HG03095 (cell line): ENCODE measurements around the gene OR6M1.

ENCODE experiments used
- ATAC-seq: cut with Tn5 transposase; IDR thresholded peaks from one replicate; pipeline ENCODE4 v1.9.1; 2021; ENCODE audit warnings: moderate library complexity; ENCODE audit not compliant: unreplicated experiment

Gene OR6M1

DNA sequence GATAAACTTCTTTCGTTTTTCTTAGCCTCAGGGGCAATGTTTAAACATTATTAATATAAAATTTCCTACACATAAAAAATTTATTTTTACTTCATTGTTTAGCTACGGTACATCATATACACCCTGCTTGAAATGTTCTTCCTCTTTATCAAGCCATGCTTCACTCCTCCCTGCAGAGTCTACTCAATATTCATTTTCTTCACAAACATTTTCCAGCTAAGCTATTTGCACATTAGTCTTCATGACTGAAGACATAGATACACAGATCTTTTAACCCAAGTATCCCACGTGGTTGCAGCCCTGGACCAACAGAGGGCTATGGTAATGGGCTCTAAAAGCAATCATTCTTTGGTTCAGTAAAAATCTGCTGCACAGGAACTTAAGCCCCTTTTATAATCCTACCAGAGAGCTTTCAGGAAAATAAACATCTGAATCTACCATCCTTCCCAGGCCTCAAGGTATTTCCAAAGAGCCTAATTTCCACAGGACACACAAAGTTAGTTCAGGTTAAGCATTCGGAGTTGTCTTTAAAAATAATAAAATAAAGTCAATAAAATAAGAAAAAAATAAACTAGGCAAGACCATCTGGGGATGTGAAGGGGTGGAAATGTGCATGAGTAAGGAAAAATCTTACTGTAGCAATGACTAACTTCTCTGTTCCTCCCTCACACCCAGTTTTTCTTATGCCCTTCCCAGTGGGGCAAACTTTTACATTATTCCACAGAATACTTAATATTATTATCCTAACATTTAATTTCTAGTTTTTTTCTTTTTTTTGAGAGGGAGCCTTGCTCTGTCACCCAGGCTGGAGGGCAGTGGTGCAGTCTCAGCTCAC is 30.2 kb downstream of the OR6M1 start:
- ATAC-seq: no peak

DNA sequence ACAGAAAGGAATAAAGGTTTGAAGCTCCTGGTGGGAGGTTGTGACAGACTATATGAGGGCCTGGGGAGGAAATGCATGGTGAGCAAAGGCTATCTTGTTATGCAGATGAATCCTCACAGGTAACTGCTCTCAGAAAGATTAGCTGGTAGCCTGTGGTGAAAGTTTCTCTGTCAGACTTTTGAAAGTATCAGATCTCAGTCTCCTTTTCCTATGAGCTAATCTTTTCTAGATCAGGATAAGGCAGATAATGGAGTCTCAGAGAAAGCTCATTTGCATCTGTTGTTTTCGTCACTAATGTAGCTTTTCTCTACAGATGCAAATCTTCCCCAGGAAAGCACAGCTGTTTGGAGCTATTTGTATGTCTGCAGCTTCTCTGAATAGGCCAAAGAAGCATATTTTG is 30.9 kb downstream of the OR6M1 start:
- ATAC-seq: no peak

DNA sequence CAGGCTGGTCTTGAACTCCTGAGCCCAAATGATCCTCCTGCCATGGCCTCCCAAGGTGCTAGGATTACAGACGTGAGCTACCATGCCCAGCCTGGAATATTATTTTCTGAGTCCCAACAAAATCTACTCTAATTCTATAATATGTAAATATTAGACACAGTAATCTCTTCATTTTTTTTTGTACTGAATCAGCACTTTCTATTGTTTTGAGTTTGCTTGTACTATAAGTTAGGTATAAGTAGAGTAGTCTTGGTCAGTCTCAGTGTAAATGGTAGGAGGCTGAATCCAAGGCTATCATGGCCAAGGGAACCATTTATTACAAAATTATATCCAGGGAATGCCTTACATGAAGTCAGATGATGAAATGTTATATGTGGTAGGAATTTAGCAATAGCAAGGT is 32.2 kb downstream of the OR6M1 start:
- ATAC-seq: no peak

DNA sequence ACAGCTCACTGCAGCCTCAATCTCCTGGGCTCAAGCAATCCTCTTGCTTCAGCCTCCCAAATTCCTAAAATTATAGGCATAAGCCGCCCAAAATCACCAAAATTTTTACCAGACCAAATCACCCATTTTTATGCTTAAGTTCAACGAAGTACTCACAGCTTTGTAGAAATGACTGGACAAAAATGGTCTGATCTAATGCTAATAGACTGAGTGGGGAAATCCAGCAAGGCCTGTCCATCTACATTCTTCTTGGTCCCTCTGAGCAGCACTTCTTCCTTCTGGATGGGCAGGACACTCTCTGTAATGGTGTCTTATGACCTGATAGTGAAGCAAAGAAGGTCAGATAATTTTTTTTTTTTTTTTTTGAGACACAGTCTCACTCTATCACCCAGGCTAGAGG is 33.1 kb downstream of the OR6M1 start:
- ATAC-seq: no peak

DNA sequence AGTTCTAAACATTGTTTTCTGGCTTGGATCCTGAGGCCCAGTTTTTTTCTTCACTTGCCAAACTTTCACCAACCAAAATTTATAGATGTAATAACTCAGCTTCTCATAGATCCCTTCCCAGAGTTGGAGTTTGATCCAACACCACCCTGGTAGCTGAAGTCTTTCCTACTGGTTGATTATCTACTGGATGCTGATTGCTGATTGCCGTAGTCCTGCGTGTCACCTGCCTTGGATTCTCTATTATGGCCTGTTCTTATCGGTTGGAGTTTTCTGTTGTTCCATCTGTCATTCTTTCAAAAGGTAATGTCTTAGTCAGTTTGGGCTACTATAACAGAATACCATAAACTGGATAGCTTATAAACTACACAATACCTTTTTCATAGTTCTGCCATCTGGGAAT is 34.5 kb downstream of the OR6M1 start:
- no peak for ATAC-seq

DNA sequence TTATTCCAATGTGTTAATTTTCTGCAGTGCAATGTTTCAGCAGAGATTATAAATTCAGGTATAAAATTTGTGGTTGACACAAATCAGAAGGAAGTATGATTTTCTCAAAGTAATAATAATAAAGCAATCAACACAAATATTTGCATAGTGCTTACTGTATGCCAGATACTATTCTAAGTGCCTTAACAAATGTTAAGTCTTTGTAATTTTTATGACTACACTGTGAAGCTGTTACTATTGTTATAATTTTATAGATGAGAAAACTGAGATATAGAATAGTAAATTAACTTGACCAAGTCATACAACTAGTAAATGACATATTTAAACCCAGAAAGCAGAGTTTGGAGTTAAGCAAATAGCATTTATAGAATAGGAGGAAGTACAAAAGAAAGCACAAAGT is 35.4 kb downstream of the OR6M1 start:
- ATAC-seq: no peak

DNA sequence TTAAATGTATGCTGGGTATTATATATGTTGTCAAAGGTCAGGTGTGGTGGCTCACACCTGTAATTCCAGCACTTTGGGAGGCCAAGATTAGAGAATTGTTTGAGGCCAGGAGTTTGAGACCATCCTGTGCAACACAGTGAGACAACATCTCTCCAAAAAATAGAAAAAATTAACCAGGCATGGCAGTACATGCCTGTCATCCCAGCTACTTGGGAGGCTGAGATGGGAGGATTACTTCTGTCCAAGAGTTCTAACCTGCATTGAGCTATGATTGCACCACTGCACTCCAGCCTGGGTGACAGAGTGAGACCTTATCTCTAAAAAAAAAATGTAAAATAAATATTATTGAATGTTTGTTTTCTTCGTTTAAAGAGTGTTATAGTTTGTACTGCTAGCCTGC is 40.5 kb downstream of the OR6M1 start:
- no peak for ATAC-seq

DNA sequence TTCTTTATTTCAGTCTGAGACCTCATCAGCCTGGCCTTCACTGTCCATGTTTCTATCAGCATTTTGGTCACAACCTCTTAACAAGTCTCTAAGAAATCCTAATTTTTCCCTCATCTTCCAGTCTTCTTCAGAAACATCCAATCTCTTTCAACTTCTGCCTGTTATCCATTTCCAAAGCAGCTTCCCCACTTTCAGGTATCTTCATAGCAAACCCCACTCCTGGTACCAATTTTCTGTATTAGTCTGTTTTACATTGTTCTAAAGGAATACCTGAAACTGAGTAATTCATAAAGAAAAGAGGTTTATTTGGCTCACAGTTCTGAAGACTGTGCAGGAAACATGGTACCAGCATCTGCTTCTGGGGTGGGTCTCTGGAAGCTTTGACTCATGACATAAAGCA is 43.7 kb downstream of the OR6M1 start:
- no peak for ATAC-seq

DNA sequence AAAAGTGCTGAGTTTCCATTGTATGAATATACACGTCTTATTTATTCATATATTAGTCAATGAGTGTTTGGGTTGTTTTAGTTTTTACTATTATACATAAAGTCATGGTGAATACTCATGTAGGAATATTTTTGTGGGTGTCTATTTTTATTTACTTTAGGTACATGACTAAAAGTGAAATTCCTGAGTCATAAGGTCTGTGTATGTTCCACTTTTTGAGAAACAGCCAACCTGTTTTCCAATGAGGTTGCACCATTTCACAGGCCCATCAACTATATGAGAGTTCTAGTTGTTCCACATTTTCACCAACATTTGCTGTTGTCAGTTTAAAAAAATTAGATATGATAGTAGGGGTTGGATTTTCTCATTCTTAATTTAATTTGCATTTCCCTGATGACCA is 45.3 kb downstream of the OR6M1 start:
- ATAC-seq: peak; percentile 89

DNA sequence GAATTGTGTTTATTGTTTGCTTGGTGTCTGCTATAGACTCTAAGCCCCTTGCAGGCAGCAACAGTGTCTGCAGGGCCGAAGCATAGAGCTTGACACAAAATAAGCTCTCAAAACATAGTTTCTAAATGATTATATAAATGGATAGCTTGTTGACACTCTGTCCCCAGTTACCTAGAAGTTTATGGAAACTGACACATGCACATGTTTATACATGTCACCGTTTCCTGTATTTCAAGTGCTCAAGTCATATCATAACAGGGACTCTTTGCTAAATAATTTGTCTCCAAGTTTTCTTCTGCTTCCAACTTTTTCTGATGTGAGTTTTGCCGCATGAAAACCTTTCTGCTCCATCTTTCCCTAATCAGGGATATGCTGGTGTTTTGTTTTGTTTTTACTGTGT is 48.2 kb downstream of the OR6M1 start:
- no peak for ATAC-seq

DNA sequence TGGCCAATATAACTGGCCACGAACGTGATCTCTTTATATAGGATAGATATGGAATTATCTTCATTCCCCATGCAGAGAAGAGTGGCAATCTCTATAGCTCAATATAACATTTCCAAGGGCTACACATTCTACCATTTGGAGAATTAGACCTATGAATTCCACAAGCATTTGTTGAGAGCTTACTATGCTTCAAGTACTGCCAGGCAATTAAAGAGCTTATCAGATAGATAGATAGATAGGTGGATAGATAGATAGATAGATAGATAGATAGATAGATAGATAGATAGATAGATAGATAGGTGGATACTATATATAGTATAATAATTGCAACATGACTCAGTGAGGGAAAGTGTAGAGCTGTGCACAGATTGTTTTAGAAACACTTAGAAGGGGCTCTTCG is 50.3 kb downstream of the OR6M1 start:
- no peak for ATAC-seq
